ENCODE measurements around the gene PRSS48.

Gene PRSS48

DNA sequence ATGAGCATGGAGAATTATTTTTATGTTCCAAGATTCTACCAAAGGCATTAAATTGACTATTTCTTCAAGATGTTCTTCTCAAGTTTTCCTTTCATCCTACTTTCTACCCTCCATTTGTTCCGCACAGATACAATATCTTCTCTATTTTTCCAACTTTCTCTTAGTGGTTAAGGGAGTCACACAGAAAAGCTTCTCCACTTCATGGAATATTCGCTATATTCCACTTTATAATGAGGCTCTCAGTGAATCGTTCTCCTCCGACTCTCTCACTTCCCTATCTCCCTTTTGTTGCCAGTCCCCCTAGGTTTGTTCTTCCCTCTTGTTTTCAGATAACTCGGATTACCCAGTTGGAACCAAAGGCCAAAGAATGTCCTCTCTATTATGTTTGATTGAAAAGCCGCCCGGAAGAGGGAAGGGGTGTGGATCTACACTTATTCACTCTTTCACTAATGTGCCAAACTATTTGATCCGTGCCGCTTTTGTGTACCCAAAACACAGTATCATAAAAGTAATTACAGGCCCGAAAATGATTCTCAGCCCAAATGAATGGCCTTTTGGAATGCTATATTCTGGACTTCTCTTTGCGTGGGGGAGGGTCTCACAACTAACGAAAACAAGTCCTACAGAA is 47.3 kb downstream of the PRSS48 start:
- no peak for TF ChIP-seq CTCF (conservative IDR thresholded peaks at IDR 0.05; ENCODE audit: control insufficient read depth, insufficient read depth, low read depth, low read length)
- DNase-seq (ENCODE audit: low read depth): no peak
- H3K4me3 ChIP-seq (ENCODE audit: control insufficient read depth, low read depth, low read length): peak overlapping the region; percentile 73

- peak overlapping the region; percentile 73 for H3K4me3 ChIP-seq (ENCODE audit: control insufficient read depth, low read depth, low read length)
- DNase-seq (ENCODE audit: low read depth): peak; percentile 77
- TF ChIP-seq CTCF (conservative IDR thresholded peaks at IDR 0.05; ENCODE audit: control insufficient read depth, insufficient read depth, low read depth, low read length): no peak
Measured at GRCh38 chr4:151324752-151325110, 47.8 kb downstream of the PRSS48 start.

- no peak for TF ChIP-seq CTCF (conservative IDR thresholded peaks at IDR 0.05; ENCODE audit: control insufficient read depth, insufficient read depth, low read depth, low read length)
- DNase-seq (ENCODE audit: low read depth): peak; percentile 62
- H3K4me3 ChIP-seq (ENCODE audit: control insufficient read depth, low read depth, low read length): peak within 1 kb of the TSS; percentile 73
Measured at GRCh38 chr4:151325111-151325948, 48.4 kb downstream of the PRSS48 start, which contains the start of gene SH3D19. Gene SH3D19 (minus strand): TSS chr4:151325605. CDS start chr4:151325352, 253 bp downstream.

DNA sequence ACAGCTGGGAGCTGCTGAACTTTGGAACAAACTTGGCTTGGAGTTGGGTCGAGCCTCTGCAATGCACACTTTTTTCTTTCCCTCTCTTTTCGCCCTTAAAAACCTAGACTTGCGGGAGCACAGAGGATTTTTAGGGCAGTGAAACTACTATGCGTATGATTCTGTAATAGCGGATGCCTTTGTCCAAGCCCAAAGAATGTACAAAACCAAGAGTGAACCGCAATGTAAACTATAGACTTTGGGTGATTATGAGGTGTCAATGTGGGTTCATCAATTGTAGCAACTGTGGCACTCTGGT is 48.9 kb downstream of the PRSS48 start:
- H3K4me3 ChIP-seq (ENCODE audit: control insufficient read depth, low read depth, low read length): peak overlapping the region; percentile 73
- TF ChIP-seq CTCF (conservative IDR thresholded peaks at IDR 0.05; ENCODE audit: control insufficient read depth, insufficient read depth, low read depth, low read length): no peak
- DNase-seq (ENCODE audit: low read depth): no peak

DNA sequence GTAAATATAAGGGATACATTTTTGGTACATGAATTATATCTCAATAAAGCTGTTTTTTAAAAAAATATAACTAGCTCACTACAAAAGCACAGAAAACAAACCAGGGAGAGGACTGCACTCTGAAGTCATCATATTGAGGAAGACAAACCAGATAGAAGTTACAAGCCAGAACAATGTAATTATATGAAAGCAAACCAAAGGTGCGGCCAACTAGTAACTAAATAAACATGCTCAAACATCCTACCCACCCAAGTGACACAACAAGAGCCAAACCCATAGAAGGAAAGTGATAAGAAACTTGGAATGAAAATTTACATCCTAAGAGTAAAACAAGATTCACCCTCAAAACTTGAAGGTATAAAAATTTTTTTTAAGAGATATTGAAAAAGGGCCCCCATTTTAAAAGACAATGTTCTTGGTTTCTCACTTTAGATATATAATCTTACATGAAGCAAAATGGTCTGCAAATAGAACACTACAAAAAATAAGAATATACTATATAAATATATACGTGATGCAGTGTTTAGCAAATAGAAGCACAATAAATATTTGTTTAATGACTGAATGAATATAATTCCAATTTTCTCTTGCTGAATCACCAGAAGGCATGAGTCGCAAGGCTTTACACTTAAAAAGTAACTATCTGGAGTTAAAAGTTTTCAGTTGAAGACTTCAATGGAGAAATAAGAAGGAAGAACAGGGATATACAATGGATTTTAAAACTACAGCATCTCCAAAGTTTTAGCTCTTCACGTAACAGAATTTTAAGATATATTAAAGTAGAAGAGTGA is 52.5 kb downstream of the PRSS48 start:
- no peak overlapping the region for H3K4me3 ChIP-seq (ENCODE audit: control insufficient read depth, low read depth, low read length)
- TF ChIP-seq CTCF (conservative IDR thresholded peaks at IDR 0.05; ENCODE audit: control insufficient read depth, insufficient read depth, low read depth, low read length): no peak
- peak; percentile 40 for DNase-seq (ENCODE audit: low read depth)

GRCh38 chr4:151331276-151332042 is 54.5 kb downstream of the PRSS48 start:
- no peak overlapping the region for H3K4me3 ChIP-seq (ENCODE audit: control insufficient read depth, low read depth, low read length)
- DNase-seq (ENCODE audit: low read depth): peak; percentile 29
- TF ChIP-seq CTCF (conservative IDR thresholded peaks at IDR 0.05; ENCODE audit: control insufficient read depth, insufficient read depth, low read depth, low read length): no peak
